ENCODE results near the gene RAB20. TPM values are rescaled to one million over a fixed set of nuclear protein-coding genes. Genes with fewer than 3 reads are reported as not detected.

Gene RAB20
- total RNA-seq, 1 donor from 2014 or later = 10.0 TPM

DNA sequence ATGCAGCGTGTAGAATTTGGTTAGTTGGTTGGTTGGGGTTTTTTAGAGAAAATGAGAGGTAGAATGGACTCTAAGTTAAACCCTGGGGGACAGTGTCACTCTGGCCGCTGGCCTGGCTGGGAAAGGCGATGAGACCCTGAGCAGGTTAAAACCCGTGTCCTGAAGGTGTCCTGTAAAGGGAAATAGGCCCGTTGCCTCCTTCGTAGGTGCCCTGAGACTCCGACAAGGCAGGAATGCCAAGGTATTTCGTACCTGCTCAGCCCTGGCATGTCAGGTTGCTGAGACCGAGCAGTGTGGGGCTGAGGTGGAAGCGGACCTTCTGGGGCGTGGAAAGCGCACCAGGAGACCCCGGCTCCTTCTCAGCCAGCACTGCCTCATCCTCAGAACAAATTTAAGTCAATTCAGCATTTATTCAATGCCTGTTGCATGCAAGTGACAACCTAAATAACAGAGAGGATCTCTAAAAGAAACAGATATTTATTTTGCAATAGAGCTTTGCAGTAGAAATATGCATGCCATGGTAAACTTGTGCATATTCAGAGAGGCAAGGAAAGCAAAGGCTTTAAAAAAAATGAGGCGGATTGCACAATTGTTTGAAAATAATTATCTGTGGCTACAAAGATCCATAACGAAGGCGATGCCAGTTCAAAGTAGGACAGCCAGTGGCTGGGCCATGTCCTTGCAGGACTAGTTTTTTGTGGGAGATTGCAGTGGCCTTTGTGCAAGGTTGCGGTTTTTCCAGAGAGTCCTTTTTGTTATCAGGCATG lies 1.4 kb upstream of the RAB20 start:
- no peak for DNase-seq (ENCODE audit: extremely low spot score, unreplicated experiment)
- Mint-ChIP-seq H3K9me3 (ENCODE audit: unreplicated experiment) (no peaks in the 10 kb centered on the region), H3K36me3 (ENCODE audit: unreplicated experiment) (peaks cover 3% of the 10 kb centered on the region), H3K27me3 (ENCODE audit: unreplicated experiment) (no peaks in the 10 kb centered on the region), H3K4me1 (ENCODE audit: unreplicated experiment) (peaks cover 36% of the 10 kb centered on the region), H3K4me3 (ENCODE audit: unreplicated experiment) (peak overlapping the region; percentile 96), H3K27ac (ENCODE audit: unreplicated experiment) (no peak overlapping the region)
- TF ChIP-seq, protein P1, sequence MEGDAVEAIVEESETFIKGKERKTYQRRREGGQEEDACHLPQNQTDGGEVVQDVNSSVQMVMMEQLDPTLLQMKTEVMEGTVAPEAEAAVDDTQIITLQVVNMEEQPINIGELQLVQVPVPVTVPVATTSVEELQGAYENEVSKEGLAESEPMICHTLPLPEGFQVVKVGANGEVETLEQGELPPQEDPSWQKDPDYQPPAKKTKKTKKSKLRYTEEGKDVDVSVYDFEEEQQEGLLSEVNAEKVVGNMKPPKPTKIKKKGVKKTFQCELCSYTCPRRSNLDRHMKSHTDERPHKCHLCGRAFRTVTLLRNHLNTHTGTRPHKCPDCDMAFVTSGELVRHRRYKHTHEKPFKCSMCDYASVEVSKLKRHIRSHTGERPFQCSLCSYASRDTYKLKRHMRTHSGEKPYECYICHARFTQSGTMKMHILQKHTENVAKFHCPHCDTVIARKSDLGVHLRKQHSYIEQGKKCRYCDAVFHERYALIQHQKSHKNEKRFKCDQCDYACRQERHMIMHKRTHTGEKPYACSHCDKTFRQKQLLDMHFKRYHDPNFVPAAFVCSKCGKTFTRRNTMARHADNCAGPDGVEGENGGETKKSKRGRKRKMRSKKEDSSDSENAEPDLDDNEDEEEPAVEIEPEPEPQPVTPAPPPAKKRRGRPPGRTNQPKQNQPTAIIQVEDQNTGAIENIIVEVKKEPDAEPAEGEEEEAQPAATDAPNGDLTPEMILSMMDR (IDR thresholded peaks at IDR 0.05) = no peak

- Mint-ChIP-seq H3K4me1 (ENCODE audit: unreplicated experiment) (peaks cover 36% of the 10 kb centered on the region), H3K27me3 (ENCODE audit: unreplicated experiment) (no peaks in the 10 kb centered on the region), H3K27ac (ENCODE audit: unreplicated experiment) (peak overlapping the region; percentile 85), H3K9me3 (ENCODE audit: unreplicated experiment) (no peaks in the 10 kb centered on the region), H3K36me3 (ENCODE audit: unreplicated experiment) (peaks cover 4% of the 10 kb centered on the region), H3K4me3 (ENCODE audit: unreplicated experiment) (peak overlapping the region; percentile 96)
- DNase-seq (ENCODE audit: extremely low spot score, unreplicated experiment) = no peak
- TF ChIP-seq, protein P1 (IDR thresholded peaks at IDR 0.05) = no peak
Measured at GRCh38 chr13:110562036-110562597, 595 bp upstream of the RAB20 start.

DNA sequence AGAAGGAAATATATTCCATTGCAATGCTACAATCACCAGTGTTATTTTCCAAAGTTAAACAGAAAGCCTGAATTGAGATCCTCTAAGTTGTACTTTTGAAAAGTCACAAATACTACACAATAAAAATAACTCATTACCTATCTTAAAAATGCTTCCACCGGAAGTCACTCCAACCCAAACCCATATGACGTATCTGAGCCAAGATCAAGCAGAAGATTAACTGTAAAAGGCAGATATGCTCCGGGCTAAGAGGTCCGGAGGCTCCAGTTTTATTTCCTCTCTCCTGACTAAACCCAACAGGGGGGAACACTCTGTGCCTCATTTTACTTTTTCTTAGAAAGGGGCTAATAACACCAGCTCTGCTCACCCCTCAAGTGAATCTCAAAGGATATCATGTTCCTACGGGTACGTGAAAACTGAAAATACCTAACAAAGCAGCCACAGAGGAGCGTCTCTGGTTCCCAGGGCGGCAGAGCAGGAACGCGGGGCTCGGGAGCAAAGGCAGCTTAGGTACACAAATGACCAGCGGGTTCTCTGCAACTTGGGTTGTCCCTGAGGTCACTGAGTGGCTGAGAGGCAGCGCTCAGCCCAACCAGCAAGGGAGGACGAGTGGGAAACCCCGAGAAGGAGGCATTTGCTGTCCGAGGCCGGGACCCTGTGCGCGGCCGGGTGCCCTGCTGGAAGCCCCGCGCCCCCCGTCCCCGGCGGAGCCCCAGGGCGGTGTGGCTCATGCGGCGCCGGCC lies 750 bp downstream of the RAB20 start:
- TF ChIP-seq, protein P1 (IDR thresholded peaks at IDR 0.05) = no peak
- Mint-ChIP-seq H3K27me3 (ENCODE audit: unreplicated experiment) (no peaks in the 10 kb centered on the region), H3K36me3 (ENCODE audit: unreplicated experiment) (peaks cover 12% of the 10 kb centered on the region), H3K9me3 (ENCODE audit: unreplicated experiment) (no peaks in the 10 kb centered on the region), H3K27ac (ENCODE audit: unreplicated experiment) (peak overlapping the region; percentile 84), H3K4me3 (ENCODE audit: unreplicated experiment) (peak overlapping the region; percentile 96), H3K4me1 (ENCODE audit: unreplicated experiment) (peaks cover 36% of the 10 kb centered on the region)
- no peak for DNase-seq (ENCODE audit: extremely low spot score, unreplicated experiment)

GRCh38 chr13:110559986-110560385 lies 1.5 kb downstream of the RAB20 start:
- TF ChIP-seq, protein P1 (IDR thresholded peaks at IDR 0.05) = no peak
- Mint-ChIP-seq H3K27me3 (ENCODE audit: unreplicated experiment) (no peaks in the 10 kb centered on the region), H3K4me3 (ENCODE audit: unreplicated experiment) (peak overlapping the region; percentile 96), H3K4me1 (ENCODE audit: unreplicated experiment) (peaks cover 38% of the 10 kb centered on the region), H3K9me3 (ENCODE audit: unreplicated experiment) (no peaks in the 10 kb centered on the region), H3K36me3 (ENCODE audit: unreplicated experiment) (peaks cover 15% of the 10 kb centered on the region), H3K27ac (ENCODE audit: unreplicated experiment) (peak overlapping the region; percentile 47)
- no peak for DNase-seq (ENCODE audit: extremely low spot score, unreplicated experiment)
